ENCODE results near the gene ADAMTS14. TPM values are rescaled to one million over a fixed set of nuclear protein-coding genes. Genes with fewer than 3 reads are reported as not detected.

Gene ADAMTS14
- total RNA-seq, 1 experiment from 2014 or later = not detected

- DNase-seq (ENCODE audit: low read depth) = no peak
Measured at GRCh38 chr10:70674560-70675495, 2.5 kb downstream of the ADAMTS14 start.

- DNase-seq (ENCODE audit: low read depth) = no peak
Measured at GRCh38 chr10:70675496-70676161, 3.3 kb downstream of the ADAMTS14 start.

GRCh38 chr10:70676511-70676910, 4.2 kb downstream of the ADAMTS14 start:
- DNase-seq (ENCODE audit: low read depth) = no peak

DNA sequence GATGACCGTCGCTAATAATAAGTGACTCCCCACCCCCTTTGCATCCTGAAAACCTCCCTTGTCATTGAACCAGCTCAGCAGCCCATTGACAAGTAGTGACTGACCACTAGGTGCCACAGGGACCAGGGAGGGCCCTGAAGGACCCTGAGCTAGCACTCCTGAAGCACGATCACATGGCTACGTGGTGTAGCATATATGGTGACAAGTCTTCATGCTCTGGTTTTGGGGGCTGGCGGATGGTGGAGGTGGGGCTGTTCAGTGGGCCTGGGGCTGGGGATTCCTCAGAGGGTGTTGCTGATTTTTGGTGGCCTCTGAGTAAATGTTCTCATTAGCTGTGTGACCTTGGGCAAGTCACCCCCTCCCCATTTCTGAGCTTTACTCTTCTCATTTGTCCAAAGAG, 4.7 kb downstream of the ADAMTS14 start:
- DNase-seq (ENCODE audit: low read depth) = no peak

DNA sequence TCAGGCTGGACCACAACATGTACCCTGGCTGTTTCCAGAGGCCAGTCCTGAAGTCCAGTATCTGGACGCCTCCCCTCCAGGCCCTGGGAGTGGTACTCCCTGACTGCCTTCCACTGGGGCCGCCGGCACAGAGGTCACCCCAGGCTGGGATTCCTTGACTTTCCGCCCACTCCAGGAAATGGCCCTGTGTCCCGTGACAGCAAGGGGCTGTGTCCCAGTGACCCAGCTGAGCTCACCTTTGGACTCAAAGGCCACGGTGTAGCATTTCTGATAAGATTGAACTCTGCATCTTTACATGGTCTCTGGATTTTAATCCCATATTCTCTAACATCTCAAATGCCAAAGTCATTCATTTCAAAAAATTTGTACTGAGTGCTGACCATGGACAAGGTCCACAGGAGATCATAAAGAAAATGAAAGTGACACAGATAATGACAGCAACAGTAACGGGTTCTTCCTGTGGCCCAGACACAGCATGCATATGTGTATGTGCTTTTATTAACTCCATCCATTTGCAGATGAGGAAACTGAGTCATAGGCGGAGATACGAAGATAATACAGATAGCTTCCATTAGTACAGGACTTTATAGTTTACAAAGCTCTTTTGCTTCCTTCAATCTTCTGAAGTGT, 5.4 kb downstream of the ADAMTS14 start:
- no peak for DNase-seq (ENCODE audit: low read depth)

DNA sequence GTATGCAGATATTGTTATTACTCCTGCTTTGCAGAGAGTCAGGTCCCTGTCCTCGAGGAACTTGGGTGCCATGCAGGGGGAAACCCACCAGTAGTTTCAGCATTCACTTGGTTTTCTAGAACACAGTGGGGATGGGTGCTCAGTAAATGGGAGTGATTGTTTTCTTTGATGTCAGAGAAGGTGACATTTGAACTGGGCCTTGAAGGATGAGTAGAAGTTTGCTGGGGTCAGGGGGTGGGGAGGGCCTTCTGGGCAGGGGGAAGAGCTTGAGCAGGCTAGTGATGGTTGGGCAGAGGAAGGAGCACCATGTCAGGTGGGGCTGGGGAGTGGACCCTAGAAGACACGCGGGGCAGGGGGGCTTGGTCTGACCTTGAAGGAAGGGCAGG, 5.9 kb downstream of the ADAMTS14 start:
- DNase-seq (ENCODE audit: low read depth) = no peak

GRCh38 chr10:70678757-70679489, 6.6 kb downstream of the ADAMTS14 start:
- DNase-seq (ENCODE audit: low read depth) = no peak

- no peak for DNase-seq (ENCODE audit: low read depth)
Measured at GRCh38 chr10:70679498-70679897, 7.2 kb downstream of the ADAMTS14 start.

DNA sequence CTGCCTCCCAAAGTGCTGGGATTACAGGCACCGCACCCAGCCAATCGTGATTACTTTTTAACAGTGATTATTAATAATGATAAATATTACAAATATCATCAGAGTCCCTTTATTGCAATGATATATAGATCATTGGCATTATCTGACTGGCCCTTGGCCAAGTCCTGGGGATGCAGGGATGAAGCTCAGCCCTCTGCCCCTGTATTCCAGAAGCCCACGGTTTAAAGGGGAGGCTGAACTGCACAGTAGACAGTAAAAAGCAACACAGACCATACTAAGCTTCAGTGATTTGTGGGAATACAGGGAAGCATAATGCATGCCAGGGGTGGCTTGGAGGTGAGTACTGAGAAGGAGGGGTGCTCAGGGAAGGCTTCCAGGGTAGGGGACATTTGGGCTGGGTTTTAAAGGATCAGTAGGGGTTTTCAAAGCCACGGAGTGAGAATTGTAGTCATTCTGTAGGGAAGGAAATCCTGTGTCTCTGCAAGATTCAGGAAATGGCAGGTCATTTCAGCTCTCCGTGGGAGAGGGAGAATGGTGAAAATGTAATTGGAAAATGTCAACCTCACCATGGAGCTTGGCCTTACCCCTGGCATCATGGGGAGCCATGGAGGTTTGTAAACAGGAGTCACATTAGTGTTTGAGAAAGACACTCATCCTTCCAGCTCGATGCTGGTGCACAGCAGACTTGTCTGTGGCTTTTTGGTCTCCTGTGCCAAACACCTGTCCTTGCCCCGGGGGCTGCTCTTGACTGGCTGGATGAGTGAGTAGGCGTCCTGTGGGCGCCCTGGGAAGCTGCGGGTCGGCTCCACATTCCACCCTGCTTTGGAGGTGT, 8.8 kb downstream of the ADAMTS14 start:
- DNase-seq (ENCODE audit: low read depth) = no peak

- no peak for DNase-seq (ENCODE audit: low read depth)
Measured at GRCh38 chr10:70681731-70682005, 9.4 kb downstream of the ADAMTS14 start.

DNA sequence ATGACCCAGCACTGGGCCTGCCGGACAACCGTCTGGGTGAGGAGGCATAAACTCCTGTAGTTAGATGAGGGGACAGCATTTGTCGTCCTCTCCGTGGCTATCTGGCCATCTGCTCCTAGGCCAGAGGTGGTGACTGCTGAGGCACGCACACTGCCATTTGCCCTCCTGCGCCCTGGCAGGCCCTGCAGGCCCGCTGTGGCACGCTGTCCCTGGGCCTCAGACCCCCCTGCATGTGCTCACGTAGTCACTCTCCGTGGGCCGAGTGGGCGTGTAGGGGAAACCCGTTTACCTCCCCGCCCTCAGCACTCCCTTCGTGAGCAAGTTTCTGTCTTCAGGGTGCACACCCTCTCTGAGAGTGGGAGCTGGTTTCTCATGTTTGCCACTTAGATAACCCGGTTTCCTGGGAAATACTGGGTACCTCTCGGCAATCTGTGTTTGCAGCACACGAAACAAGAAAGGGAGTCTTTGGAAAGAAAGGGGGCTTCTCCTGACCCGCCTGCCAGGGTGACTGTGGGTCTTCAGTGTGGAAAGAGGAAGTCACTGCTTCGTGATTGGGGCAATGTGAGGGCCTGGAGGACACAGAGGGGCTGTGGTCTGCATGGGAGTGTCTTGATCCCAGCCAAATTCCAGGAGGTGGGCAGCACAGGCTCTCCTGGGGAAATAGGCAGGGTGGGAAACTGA, 10.8 kb downstream of the ADAMTS14 start:
- DNase-seq (ENCODE audit: low read depth) = no peak

GRCh38 chr10:70683601-70683934, 11.3 kb downstream of the ADAMTS14 start:
- no peak for DNase-seq (ENCODE audit: low read depth)

GRCh38 chr10:70683940-70684339, 11.6 kb downstream of the ADAMTS14 start:
- no peak for DNase-seq (ENCODE audit: low read depth)

DNA sequence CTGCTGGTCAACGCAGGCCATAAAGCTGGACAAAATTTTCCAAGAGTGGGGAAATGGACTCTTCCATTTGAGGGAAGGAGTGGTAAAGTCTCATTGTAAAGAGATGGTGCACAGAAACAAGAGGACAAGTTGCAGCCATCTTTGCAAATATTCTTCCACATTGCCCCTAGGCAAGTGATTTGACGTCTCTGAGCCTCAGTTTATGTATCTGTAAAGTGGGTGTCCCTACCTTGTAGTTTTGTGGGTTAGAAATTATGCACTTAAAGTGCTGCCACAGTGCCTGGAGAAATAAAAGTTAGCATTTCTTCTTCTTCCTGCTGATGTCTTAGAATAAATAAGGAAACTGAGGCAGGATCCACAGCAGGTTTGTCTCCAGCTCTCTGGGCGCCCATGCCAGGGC, 12.1 kb downstream of the ADAMTS14 start:
- no peak for DNase-seq (ENCODE audit: low read depth)

GRCh38 chr10:70684839-70685454, 12.6 kb downstream of the ADAMTS14 start:
- no peak for DNase-seq (ENCODE audit: low read depth)

GRCh38 chr10:70685455-70685911, 13.2 kb downstream of the ADAMTS14 start:
- DNase-seq (ENCODE audit: low read depth) = no peak

- no peak for DNase-seq (ENCODE audit: low read depth)
Measured at GRCh38 chr10:70688828-70689227, 16.5 kb downstream of the ADAMTS14 start.

GRCh38 chr10:70689661-70690060, 17.4 kb downstream of the ADAMTS14 start:
- DNase-seq (ENCODE audit: low read depth) = no peak

GRCh38 chr10:70690589-70690988, 18.3 kb downstream of the ADAMTS14 start:
- no peak for DNase-seq (ENCODE audit: low read depth)

- no peak for DNase-seq (ENCODE audit: low read depth)
Measured at GRCh38 chr10:70691611-70692010, 19.3 kb downstream of the ADAMTS14 start.

Data from HT1080 (cell line).